GM19351 (cell line): ENCODE data around the gene MTR.
"Not testable (repeated sequence)": the region's sequence is repeated elsewhere in the genome, so short reads cannot be mapped to it uniquely, and the experiment has no call there.

Source experiments
- ATAC-seq: cut with Tn5 transposase; IDR thresholded peaks from one replicate; pipeline ENCODE4 v1.9.1; 2021; ENCODE audit warnings: mild to moderate bottlenecking, moderate library complexity; ENCODE audit not compliant: unreplicated experiment

MTR gene

DNA sequence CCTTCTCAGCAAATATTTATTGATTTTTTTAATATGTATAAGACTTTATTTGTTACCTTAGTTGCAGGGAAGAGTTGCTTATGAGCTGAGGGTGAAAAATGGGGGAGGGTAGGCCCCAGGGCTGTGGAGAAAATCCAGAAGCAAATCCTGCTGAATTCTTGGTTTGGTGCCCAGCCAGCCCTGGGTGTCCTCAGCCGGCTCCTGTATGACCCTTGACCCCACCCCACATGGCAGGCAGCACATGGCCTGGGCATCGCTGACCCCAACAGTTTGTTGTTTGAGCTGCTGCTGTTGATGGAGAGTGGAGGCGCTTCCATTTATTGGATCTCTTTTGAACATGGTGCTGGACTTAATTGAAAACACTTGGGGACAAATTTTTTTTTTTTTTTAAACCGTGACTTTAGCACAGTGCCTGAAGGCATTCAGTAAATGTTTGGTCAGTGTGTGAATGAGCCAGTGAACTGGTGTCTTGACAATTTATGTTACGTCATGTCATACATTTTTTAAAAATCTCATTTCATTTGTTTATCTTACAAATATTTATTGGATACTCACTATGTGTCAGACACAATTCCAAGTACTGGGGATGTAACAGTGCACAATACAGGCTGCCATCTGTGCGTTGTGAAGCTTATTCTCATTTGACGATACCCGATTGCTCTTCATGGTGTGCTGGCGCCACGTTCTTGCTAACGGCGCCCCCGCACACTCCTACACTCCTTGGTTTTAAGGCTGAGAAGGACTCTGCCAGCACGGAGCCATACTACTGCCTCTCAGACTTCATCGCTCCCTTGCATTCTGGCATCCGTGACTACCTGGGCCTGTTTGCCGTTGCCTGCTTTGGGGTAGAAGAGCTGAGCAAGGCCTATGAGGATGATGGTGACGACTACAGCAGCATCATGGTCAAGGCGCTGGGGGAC, 98.8 kb downstream of the MTR start:
- ATAC-seq, result no peak

DNA sequence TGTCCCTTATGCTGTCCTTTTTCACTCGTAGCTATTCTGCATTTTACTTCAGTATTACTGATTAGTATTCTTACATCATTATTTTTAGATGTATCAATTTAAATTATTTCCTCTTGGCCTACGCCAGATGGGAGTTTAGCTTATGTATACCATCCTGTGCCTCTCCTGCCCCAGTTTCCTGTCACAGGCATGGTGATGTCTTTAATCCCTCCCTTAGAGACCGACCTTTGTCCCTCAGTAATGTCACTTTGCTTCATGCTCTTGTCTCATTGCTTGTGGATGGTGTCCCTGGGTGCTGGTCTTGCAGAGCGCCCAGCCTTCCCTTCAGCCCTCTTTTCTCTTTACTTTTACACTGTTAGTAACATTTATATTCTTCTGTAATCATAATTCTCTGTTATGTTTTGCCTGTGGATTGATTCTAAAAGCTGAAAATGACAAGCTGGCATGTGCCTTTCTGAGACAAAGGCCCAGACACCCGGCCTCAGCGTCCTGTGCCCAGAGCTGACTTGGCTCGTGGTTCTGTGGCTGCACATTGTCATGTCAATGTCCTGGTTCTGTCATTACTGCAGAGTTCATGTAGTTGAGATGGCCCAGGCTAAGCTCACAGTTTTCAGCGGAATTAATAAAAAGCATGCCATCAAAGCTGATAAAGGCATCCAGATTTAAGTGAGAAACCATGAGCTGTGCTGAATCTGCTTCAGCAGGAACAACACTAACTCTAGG, 100.7 kb downstream of the MTR start:
- no peak for ATAC-seq

DNA sequence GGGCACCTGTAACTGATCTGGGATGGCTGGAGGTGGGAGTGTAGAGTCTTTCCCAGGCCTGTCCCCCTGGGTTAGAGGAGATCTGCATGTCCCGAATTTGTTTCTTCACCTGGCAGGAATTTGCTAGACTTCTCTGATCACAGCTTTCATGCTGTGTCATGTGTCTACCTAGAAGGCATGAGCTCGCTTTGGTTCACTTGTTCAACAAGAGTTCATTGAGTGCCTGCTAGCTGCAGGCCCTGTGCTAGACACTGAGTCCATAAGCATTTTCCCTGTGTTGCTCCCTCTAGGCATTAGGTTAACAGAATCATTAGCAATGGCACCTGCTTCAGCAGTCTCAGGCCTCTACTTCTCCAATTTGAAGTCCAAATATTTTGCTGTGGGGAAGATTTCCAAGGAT, 101.6 kb downstream of the MTR start:
- ATAC-seq, result no peak

DNA sequence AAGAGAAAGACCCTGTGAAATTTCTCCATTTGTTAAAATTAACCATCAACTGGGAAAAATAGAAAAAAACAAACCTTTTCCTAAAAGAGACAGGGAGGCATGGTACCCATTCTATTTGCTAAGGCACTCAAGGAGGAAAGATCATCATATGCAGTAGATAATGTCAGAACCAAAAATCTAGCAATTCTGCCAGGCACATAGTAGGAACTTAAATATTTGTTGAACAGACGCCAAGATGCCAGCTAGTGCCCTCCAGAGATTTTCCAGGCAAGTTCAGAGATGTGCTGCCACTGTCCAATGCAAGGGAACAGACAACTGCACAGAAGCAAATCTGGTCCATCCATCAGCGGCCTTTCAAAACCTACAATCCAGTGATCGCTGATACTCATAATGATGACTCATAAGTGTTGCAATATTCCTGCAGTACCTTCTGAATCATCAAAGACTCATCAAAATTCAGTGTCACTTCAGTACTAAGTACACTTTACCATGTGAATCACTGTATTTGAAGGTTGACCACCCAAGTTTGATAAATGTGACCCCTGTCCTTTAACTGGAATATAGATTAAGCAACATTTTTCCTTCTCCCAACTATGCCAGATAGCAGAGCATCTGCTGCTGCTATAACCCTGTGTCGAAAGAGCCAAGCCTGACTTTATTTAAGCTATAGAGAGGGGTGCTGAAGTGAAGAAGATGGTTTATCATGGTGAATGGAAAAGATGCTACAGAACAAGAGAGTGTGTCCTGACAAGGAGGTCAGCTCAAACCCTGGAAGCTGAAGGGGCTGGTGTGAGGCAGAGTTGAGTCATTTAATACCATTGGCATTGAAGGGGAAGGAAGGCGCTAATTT, 110.0 kb downstream of the MTR start:
- ATAC-seq, result no peak

DNA sequence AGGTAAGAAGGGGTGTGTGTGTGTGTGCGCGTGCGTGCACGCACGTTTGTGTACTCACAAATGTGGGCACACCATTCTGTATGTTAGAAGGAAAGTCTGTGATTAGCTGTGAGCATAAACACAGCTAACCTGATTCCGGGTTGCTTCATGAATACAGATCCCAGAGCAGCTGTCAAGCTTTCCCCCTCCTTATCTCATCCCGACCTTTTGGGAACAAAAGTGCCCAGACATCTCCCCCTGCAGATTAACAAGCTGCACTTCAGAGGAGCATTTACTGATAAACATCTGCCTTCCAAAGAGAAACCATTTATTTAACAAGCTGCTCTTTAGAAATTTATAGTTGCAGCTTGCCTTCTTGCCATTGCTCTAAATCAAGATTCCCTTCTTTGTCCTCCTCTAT, 112.1 kb downstream of the MTR start:
- ATAC-seq, result no peak

DNA sequence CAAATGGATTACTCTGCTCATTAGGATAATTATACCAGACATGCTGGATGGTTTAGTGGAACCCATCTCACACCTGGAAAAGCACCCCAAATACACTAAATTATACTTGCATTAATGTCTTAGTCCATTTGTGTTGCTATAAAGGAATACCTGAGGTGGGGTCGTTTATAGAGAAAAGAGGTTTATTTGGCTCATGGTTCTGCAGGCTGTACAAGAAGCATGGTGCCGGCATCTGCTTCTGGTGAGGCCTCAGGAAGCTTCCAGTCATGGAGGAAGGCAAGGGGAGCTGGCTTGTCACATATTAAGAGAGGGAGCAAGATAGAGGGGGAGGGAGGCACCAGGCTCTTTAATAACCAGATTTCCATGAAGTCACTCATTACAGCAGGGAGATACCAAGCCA, 113.6 kb downstream of the MTR start:
- ATAC-seq, result no peak

DNA sequence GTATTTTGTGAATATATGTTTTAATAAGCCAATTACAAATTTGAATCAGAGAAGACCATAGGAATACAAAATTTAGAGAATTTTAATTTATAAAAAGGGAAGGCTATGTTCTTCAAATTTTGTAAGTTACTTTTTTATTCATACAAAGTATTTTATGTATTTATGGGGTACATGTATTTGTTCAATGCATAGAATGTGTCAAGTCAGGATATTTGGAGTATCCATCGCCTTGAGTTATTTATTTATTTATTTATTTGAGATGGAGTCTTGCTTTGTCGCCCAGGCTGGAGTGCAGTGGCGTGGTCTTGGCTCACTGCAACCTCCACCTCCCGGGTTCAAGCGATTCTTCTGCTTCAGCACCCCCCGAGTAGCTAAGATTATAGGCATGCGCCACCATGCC, 116.0 kb downstream of the MTR start:
- ATAC-seq, result not testable (repeated sequence)

DNA sequence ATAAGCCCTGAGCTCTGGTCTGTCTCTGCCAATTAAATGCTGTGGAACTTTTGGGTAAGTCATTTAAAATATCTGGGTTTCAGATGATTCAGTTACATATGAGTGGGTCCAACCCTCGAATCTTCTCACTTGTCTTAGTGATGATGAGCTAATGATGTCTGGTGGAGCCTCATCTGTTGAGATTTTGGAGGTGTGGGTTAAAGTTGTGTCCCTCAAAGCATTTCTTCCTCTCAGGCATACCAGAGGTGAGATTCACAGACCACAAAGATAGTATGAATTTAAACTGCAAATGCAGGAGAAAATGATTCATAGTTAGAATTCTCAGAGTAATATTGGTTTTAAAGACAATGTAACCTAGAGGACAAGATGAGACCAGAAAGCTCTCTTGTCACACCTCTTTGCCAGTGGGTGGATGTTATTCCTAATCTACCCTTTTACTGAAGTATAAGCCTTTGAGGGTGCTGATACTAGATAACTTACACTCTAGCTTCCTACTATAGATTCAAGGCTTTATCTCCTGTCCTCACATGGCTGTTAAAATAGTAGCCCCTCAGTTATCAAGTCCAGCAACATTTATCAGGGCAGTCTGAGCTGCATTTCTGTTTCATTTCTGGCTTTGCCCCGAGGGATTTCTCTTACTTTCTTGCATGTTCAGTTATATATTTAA, 118.4 kb downstream of the MTR start:
- ATAC-seq, result no peak

DNA sequence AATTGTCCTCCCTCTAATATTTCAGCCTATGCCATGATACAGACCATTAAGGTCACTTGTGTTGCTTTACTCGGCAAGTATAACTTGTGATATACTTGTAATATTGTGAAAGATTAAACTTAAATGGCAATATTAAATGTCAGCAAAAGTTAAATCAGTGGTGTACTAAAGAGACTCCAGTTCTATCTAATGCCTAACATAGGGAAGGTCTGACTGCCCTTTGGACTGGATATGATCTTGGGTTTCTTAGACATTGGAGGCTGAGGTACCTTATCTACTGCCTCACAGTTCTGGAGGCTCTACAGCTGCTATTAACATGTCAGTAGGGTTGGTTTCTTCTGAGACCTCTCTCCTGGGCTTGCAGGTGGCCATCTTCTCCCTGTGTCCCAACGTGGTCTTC, 119.3 kb downstream of the MTR start:
- ATAC-seq, result no peak

DNA sequence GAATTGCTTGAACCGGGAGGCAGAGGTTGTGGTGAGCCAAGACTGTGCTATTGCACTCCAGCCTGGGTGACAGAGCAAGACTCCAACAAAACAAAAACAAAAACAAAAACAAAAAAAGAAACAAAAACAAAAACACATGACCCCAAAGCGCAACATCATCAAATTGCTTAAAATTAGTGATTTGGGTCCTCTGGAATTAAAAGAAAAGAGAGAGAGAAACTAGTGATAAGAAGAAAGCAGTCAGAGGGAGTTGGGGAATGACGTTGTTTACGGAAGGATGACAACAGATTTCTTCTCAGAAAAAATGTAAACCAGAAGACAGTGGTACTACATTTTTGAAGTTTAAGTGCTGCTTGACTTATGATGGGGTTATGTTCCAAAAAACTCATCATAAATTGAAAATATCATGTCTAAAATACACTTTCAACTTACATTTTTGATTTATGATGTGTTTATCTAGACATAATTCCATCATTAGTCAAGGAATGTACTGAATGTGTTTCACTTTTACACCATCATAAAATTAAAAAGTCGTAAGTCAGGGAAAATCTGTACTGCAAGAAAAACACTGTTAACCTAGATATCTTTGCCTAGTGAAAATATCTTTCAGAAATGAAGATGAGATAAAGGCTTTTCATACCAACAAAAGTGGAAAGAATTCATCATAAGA, 121.2 kb downstream of the MTR start:
- ATAC-seq, result no peak

DNA sequence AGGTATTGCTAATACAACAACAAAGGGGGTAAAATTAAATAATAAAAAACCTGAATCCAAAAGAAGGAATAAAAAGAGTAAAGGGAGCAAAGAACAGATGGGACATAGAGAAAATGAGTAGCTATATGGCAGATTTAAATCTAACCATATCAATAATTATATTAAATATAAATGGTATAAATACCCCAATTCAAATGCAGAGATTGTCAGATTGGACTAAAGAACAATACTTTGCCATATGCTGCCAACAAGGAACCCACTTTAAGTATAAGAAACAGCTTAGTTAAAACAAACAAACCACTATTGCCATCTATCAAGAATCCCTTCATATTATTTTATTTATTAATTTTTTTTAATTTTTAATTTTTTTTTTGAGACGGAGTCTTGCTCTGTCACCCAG, 122.4 kb downstream of the MTR start:
- no peak for ATAC-seq

DNA sequence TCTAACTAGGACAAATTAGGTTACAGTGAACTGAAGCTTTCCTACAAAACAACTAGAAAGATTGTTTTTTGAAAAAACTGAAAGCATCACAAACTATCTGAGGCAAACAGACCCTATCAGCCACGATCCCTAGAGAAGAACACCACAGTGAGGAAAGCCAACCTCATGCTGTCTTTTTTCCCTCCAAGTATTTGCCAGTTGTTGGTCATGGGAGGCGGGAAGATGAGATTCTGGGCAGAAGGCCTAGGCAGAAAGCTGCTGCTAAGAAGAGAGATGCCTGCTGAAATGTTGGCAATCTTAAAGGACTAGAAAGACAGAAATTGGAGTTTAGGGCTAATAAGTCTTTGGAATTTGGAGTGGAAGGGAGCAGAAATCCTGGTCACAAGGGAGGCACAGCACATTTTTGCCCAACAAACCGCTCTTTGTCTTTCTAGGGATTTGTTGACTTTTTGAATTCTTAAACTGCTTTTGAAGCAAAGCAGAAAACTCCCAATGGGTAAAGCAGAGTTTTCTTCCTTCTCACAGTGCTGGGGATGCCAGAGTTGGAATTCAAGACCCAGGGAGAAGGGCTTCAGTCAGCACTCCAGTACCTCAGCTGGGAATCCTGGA, 125.3 kb downstream of the MTR start:
- ATAC-seq, result no peak

DNA sequence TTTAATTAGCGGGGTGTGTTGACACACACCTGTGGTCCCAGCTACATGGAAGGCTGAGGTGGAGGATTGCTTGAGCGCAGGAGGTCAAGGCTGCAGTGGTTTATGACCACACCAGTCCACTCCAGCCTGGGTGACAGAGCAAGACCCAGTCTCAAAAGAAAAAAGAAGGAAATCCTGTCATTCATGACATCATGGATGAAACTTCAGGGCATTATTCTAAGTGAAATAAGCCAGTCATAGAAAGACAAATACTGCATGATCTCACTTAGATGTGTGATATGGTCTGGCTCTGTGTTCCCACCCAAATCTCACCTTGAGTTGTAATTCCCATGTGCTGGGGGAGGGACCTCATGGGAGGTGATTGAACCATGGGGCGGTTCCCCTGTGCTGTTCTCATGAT, 126.5 kb downstream of the MTR start:
- no peak for ATAC-seq

DNA sequence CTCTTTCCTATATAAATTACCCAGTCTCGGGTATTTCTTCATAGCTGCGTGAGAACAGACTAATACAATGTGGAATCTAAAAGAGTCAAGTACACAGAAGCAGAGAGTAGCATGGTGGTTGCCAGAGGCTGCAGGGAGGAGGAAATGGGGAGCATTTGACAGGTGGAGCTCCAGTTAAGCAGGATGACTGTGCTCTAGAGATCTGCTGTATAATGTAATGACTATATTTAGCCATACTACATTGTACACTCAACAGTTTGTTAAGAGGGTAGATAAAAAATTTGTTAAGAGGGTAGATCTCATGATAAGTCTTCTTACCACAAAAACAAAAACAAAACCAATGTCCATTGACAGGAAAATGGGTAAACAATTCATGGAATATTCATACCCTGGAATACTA, 127.1 kb downstream of the MTR start:
- ATAC-seq, result no peak

DNA sequence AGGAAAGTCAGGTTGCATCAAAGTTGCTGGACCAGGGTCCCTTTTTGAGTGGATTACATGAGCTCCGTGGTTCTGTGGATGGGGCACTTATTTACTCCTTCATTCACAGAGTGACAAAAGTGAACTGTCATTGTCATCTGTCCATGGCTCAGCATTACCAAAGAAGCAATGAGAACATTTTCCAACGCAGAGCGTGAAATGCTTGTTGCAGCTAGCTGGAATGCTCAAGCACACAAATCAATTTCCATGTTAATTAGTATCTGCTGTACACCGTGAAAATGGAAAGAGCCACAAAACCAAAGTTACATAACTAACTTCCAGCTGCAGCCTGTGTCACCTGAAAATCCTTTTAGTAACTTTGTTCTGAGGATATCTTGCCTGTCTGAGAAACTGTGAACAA, 130.3 kb downstream of the MTR start:
- ATAC-seq, result no peak

DNA sequence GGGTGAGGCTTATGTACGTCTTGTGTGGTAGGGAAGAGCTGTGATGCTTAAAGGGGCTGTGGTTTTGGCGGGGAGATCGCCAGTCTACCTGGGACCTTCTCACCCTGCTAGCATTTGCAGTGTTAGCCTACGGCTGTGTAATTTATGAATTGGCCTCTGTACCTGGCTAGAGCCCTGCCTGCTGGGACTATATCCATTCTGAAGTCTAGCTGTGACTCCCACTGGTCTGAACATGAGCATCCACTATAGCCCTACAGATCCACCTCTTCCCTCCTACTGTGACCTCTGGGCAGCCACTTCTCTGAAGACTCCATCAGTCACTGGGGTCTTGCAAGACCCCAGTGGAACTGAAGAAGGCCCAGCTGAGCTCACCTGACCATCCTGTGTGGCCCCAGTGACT, 135.4 kb downstream of the MTR start:
- ATAC-seq, result no peak

DNA sequence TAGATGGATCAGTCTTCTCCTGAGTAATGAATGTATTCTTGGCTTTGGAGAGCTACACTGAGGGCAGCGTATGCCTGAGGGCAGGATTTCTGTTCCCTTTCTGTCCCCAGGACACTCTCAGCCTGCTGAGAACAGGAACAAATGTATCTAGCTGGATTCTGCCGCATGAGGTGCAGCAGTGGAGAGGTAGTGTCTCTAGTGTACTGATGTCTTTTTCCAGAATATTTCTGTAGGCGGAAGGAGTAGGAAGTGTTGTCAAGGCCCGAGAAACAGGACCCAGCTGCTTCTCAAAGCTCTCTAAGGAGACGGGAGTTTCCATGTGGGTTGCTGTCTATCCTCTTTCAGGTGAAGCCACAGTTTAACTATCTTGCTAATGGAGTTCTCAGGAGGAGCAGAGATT, 143.7 kb downstream of the MTR start:
- no peak for ATAC-seq

DNA sequence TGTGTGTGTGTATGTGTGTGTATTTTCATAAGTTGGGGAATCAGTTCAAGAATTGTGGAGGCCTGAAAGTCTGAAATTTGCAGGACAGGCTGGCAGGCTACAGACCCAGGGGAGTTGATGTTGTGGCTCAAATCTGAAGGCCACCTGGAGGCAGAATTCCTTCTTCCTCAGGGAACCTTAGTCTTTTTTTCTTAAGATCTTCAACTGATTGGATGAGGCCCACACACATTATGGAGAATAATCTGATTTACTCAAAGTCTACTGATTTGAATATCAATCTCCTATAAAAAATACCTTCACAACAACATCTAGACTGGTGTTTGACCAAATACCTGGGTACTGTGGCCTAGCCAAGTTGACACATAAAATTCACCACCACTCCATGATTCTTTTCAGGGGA, 147.3 kb downstream of the MTR start:
- no peak for ATAC-seq

DNA sequence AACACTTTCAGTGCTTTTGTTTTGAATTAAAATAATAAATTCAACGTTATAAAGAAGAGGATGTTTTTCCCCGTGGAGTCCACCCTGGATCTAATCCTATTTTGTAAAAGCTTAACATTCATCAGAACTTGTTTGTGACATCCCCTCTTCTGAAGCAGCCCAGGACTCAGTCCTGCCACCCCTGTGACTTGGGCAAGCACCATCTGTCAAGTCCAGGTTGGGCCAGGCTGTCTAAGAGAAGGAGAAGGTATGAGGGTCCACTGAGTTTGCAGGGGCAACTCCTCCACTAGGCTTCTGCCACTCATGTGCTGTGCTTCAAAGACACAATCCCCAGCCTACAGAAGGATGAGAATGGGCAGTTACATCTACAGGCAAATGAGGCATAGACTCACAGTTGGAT, 149.5 kb downstream of the MTR start:
- no peak for ATAC-seq

DNA sequence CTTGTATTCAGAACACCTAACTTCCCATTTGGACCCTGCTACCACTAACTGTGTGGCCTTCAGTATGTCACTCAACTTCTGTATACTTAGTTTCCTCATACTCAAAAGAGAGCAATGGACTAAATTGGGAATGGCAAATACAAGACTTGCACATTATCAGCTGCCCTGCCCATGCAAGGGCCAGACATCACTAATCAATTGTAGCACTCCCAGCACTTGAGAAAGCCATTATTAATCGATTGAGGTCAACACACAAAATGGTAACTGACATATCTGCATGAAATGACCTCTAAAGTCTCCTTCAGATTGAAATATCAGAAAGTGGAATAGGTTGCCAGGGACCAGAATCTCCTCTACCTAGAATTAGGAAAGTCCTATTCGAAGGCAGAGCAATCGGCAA, 149.9 kb downstream of the MTR start:
- ATAC-seq, result no peak
